SK-N-MC (cell line): ENCODE measurements around the gene NUP107.

Experiments
- EZH2 ChIP-seq: fragments of 200-600 bp; sonication (generic); IDR thresholded peaks from one replicate; pipeline ENCODE4 v1.6.1; 2017; ENCODE audit warnings: antibody characterized with exemption
- POLR2AphosphoS5 ChIP-seq: IDR thresholded peaks from 2 replicates; pipeline ENCODE4 v1.6.1; 2012; ENCODE audit warnings: mild to moderate bottlenecking, low read depth, low read length, borderline replicate concordance

DNA sequence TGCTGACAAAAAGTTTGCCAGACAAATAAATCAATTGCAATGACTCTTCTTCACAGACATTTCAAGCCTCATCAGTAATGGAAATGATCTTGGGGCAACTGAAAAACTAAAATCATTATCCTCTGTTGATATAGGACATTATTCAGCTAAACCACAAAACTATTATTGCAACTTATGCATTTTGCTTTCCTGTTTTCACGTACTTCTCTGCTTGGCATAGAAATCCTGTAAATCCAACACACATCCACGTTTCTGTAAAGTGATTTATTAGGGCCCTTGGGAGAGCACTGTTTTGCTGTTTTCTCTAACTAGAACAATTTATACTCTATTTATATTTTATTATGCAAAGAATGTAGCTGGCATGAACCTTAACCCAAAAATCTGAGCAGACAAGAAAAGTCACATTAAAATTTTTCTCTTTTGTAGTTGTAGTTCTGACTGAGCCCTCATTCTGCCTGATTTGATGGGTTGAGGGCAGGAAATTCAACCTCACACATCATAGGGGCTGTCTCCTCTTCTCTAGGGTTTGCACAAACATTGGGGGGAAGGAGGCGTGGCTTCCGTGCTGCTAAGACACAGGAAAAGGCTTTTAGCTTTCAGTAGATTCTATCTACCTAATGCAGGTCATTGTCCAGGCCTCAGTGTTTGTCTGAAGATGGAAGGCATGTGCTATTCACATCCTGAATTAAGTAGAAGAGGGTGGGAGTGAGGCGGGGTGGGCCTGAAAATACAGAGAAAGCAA is 11.5 kb upstream of the NUP107 start:
- no peak for TF ChIP-seq EZH2
- no peak for TF ChIP-seq POLR2AphosphoS5
